ENCODE data around the gene CHRM2. TPM values are rescaled to one million over a fixed set of nuclear protein-coding genes. Genes with fewer than 3 reads are reported as not detected.

The CHRM2 gene
- total and polyA plus RNA-seq, 2 experiments from 2014 or later, result 0.21 to 0.35 TPM

DNA sequence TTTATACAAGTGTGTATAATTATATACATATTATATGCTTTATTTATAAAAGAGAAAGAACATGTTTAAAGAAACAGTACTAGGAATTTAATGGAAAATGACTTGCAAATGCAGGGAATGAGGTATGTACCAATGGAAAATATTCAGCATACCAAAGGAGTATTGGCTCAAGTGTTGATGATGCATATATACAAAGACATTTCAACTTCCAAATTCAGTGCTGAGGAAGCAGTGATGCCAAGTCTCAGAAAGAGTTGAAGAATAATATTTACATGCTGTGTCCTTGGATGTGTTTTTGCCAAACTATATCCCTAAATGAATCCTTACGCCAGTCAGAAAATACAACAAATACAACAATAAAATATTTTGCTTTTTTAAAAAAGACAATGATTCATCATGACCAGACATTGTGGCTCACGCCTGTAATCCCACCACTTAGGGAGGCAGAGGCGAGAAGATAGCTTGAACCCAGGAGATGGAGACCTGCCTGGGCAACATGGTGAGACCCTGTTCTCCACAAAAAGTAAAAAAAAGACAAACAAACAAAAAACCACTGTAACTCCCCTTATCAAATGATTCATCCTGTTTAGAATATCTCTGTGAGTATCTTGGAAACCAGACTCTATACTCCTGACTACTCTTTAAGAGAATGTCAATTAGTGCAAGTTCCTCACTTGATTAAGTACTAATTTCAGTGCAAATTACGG is 157.2 kb downstream of the CHRM2 start (continued):
- TF ChIP-seq, protein P1, sequence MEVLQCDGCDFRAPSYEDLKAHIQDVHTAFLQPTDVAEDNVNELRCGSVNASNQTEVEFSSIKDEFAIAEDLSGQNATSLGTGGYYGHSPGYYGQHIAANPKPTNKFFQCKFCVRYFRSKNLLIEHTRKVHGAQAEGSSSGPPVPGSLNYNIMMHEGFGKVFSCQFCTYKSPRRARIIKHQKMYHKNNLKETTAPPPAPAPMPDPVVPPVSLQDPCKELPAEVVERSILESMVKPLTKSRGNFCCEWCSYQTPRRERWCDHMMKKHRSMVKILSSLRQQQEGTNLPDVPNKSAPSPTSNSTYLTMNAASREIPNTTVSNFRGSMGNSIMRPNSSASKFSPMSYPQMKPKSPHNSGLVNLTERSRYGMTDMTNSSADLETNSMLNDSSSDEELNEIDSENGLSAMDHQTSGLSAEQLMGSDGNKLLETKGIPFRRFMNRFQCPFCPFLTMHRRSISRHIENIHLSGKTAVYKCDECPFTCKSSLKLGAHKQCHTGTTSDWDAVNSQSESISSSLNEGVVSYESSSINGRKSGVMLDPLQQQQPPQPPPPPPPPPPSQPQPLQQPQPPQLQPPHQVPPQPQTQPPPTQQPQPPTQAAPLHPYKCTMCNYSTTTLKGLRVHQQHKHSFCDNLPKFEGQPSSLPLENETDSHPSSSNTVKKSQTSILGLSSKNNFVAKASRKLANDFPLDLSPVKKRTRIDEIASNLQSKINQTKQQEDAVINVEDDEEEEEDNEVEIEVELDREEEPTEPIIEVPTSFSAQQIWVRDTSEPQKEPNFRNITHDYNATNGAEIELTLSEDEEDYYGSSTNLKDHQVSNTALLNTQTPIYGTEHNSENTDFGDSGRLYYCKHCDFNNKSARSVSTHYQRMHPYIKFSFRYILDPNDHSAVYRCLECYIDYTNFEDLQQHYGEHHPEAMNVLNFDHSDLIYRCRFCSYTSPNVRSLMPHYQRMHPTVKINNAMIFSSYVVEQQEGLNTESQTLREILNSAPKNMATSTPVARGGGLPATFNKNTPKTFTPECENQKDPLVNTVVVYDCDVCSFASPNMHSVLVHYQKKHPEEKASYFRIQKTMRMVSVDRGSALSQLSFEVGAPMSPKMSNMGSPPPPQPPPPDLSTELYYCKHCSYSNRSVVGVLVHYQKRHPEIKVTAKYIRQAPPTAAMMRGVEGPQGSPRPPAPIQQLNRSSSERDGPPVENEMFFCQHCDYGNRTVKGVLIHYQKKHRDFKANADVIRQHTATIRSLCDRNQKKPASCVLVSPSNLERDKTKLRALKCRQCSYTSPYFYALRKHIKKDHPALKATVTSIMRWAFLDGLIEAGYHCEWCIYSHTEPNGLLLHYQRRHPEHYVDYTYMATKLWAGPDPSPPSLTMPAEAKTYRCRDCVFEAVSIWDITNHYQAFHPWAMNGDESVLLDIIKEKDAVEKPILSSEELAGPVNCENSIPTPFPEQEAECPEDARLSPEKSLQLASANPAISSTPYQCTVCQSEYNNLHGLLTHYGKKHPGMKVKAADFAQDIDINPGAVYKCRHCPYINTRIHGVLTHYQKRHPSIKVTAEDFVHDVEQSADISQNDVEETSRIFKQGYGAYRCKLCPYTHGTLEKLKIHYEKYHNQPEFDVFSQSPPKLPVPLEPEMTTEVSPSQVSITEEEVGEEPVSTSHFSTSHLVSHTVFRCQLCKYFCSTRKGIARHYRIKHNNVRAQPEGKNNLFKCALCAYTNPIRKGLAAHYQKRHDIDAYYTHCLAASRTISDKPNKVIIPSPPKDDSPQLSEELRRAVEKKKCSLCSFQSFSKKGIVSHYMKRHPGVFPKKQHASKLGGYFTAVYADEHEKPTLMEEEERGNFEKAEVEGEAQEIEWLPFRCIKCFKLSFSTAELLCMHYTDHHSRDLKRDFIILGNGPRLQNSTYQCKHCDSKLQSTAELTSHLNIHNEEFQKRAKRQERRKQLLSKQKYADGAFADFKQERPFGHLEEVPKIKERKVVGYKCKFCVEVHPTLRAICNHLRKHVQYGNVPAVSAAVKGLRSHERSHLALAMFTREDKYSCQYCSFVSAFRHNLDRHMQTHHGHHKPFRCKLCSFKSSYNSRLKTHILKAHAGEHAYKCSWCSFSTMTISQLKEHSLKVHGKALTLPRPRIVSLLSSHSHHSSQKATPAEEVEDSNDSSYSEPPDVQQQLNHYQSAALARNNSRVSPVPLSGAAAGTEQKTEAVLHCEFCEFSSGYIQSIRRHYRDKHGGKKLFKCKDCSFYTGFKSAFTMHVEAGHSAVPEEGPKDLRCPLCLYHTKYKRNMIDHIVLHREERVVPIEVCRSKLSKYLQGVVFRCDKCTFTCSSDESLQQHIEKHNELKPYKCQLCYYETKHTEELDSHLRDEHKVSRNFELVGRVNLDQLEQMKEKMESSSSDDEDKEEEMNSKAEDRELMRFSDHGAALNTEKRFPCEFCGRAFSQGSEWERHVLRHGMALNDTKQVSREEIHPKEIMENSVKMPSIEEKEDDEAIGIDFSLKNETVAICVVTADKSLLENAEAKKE (CRISPR knock-in tag; IDR thresholded peaks at IDR 0.05), result no peak
- TF ChIP-seq REST (IDR thresholded peaks at IDR 0.05; ENCODE audit: unreplicated experiment), result no peak
- no peak for TF ChIP-seq STAT1 (IDR thresholded peaks at IDR 0.05; ENCODE audit: unreplicated experiment)
- TF ChIP-seq ZNF114 (CRISPR knock-in tag; IDR thresholded peaks at IDR 0.05), result no peak
- no peak for TF ChIP-seq NANOG (IDR thresholded peaks at IDR 0.05; ENCODE audit: borderline replicate concordance)
- TF ChIP-seq EZH2phosphoT487 (IDR thresholded peaks at IDR 0.05; ENCODE audit: unreplicated experiment), result no peak
- TF ChIP-seq POLR2AphosphoS5 (IDR thresholded peaks at IDR 0.05; ENCODE audit: low read depth), result no peak
